K562 (cell line): ENCODE data around the gene LRRC59. TPM values are rescaled to one million over a fixed set of nuclear protein-coding genes. Genes with fewer than 3 reads are reported as not detected.

ENCODE experiments used
- BHLHE40 ChIP-seq: IDR thresholded peaks from 2 replicates; pipeline ENCODE4 v1.6.1; 2011; ENCODE audit warnings: low read length, improper control_type of control experiment
- CBFA2T3 ChIP-seq: fragments of 450-650 bp; IDR thresholded peaks from 2 replicates; pipeline ENCODE4 v1.6.1; 2017
- DNMT1 ChIP-seq: fragments of 450-650 bp; IDR thresholded peaks from 2 replicates; pipeline ENCODE4 v1.6.1; 2016; ENCODE audit warnings: antibody characterized with exemption, mild to moderate bottlenecking
- GTF2E2 ChIP-seq: fragments of 200-800 bp; sonication (Bioruptor generic); IDR thresholded peaks from 2 replicates; pipeline ENCODE4 v1.6.1; 2016; ENCODE audit warnings: missing genetic modification characterization, missing compliant biosample characterization
- IRF2 ChIP-seq: sonication (generic); formaldehyde crosslinking; IDR thresholded peaks from 2 replicates; pipeline ENCODE4 v1.8.1; 2022; ENCODE audit warnings: mild to moderate bottlenecking, missing genetic modification reagents
- MBD2 ChIP-seq: sonication (generic); IDR thresholded peaks from 2 replicates; pipeline ENCODE4 v1.6.1; 2016; ENCODE audit warnings: low read depth, borderline replicate concordance
- MCM7 ChIP-seq, 2 experiments: fragments of 450-650 bp; IDR thresholded peaks; 2 replicates each; pipeline ENCODE4 v1.6.1; 2016 to 2018
- NONO ChIP-seq, 2 experiments: fragments of 200-400 bp in 1 of 2; fragments of 450-650 bp in 1 of 2; formaldehyde crosslinking in 1 of 2; IDR thresholded peaks; 2 replicates each; pipeline ENCODE4 v1.6.1; 2017; ENCODE audit warnings: low read depth in 2 of 2, mild to moderate bottlenecking in 2 of 2, moderate library complexity in 2 of 2, low read length in 1 of 2
- POLR2AphosphoS2 ChIP-seq: IDR thresholded peaks from 2 replicates; pipeline ENCODE4 v1.6.1; 2012; ENCODE audit warnings: low read length, improper control_type of control experiment
- POLR2G ChIP-seq: fragments of 200-400 bp; formaldehyde crosslinking; IDR thresholded peaks from 2 replicates; pipeline ENCODE4 v1.6.1; 2017; ENCODE audit warnings: low read depth, mild to moderate bottlenecking, antibody characterized with exemption, low read length, moderate library complexity
- POLR3G ChIP-seq: IDR thresholded peaks from 2 replicates; pipeline ENCODE4 v1.6.1; 2011; ENCODE audit not compliant: insufficient read length, insufficient replicate concordance; ENCODE audit errors: extremely low read depth
- RBFOX2 ChIP-seq: fragments of 200-400 bp; formaldehyde crosslinking; IDR thresholded peaks from 2 replicates; pipeline ENCODE4 v1.6.1; 2017; ENCODE audit warnings: low read depth, mild to moderate bottlenecking, low read length, moderate library complexity
- SMARCE1 ChIP-seq: fragments of 450-650 bp; IDR thresholded peaks from 2 replicates; pipeline ENCODE4 v1.7.1; 2016; ENCODE audit warnings: mild to moderate bottlenecking
- YY1 ChIP-seq, 3 experiments: IDR thresholded peaks; 2 replicates each; pipeline ENCODE4 v1.6.1; 2011; ENCODE audit warnings: low read length in 2 of 3, mild to moderate bottlenecking in 2 of 3, moderate library complexity in 2 of 3, borderline replicate concordance in 1 of 3, control low read depth in 1 of 3, low read depth in 1 of 3; ENCODE audit not compliant: insufficient read depth in 3 of 3, insufficient replicate concordance in 2 of 3, control insufficient read depth in 1 of 3, insufficient read length in 1 of 3; ENCODE audit errors: extremely low read depth in 1 of 3
- ZNF263 ChIP-seq: sonication (generic); formaldehyde crosslinking; IDR thresholded peaks from 2 replicates; pipeline ENCODE4 v1.8.0; 2022; ENCODE audit warnings: mild to moderate bottlenecking, missing genetic modification reagents, borderline replicate concordance
- ZNF282 ChIP-seq: sonication (generic); formaldehyde crosslinking; IDR thresholded peaks from 2 replicates; pipeline ENCODE4 v1.8.1; 2023; ENCODE audit warnings: missing genetic modification reagents
- ZNF668 ChIP-seq: fragments of 250-450 bp; sonication (Bioruptor Pico); IDR thresholded peaks from 2 replicates; pipeline ENCODE4 v1.8.0; 2022; ENCODE audit warnings: mild to moderate bottlenecking, inconsistent platforms
- polyA plus RNA-seq, 8 experiments: library from polyadenylated mRNA; depleted of rRNA in 4 of 8; stranded (reverse) in 5 of 8; unstranded in 3 of 8; fragments of >200 nt; fragmentation: Nextera tagmentation in 2 of 8; fragmentation: Illumina TruSeq in 1 of 8; extraction: Ambion mirVana in 2 of 8; extraction: Trizol in 1 of 8; gene quantifications; 2 replicates each; pipeline versions ENCODE4 v1.2.1 to v1.2.3, GENCODE V29; 2011 to 2014; ENCODE audit warnings: inconsistent platforms in 1 of 8, missing spikeins in 1 of 8
- total RNA-seq, 7 experiments: library from RNA; depleted of rRNA in 6 of 7; stranded (reverse); fragments of >200 nt in 6 of 7; fragmentation: Illumina TruSeq in 2 of 7; extraction: Trizol in 2 of 7; gene quantifications; 2 replicates each; pipeline versions ENCODE4 v1.2.1 to v1.2.3, GENCODE V29; 2011 to 2021; ENCODE audit warnings: low replicate concordance in 1 of 7
- TF ChIP-seq, protein P1 (sequence below), 2 experiments: fragments of 450-650 bp; IDR thresholded peaks; 2 replicates each; pipeline ENCODE4 v1.6.1; 2018; ENCODE audit warnings: mild to moderate bottlenecking in 2 of 2, low read depth in 1 of 2; ENCODE audit not compliant: partially characterized antibody in 2 of 2
- TF ChIP-seq, protein P2 (sequence below): sonication (generic); formaldehyde crosslinking; IDR thresholded peaks from 2 replicates; pipeline ENCODE4 v1.8.1; 2023; ENCODE audit warnings: mild to moderate bottlenecking, missing genetic modification reagents, moderate library complexity
- TF ChIP-seq, protein P3 (sequence below): fragments of 250-450 bp; sonication (Bioruptor Pico); IDR thresholded peaks from 2 replicates; pipeline ENCODE4 v1.5.0; 2020; ENCODE audit warnings: mild to moderate bottlenecking, borderline replicate concordance

Gene LRRC59
- total and polyA plus RNA-seq, 9 of the 15 experiments (the other 6 are each of a cell fraction or from before 2014, with no cell fraction given): 27.8 to 244 (median 154) TPM

DNA sequence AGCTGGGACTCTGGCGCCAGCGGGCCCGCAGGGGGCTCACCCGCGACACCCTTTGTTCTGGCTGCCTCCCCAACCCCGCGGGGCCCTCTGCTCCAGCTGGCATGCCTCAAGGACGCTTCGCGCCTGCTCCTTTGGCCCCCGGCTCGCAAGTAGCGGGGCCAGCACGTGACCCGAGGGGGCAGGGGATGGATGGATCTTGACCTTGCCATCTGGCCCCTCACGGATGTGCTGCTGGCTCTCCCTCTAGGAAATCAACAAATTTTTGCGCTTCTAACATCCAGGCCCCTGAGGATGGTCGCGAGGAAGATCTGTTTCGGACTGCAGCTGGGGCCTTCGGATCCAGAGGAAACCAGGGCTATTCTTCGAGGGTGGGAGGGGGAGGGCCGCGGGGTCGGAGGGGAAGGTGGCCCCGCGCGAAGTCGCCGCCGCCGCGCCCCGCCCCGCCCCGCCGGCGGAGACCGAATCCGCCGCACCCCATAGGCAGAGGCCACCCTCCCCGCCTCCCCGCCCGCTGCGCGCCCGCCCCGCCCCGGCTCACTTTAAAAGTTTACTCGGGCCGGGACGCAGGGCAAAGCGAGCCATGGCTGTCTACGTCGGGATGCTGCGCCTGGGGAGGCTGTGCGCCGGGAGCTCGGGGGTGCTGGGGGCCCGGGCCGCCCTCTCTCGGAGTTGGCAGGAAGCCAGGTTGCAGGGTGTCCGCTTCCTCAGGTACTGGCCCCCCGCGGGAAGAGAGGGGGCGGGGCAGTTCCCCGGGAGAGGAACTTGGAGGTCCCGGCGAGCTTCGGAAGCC, 28.6 kb upstream of the LRRC59 start, which contains the start of gene ACSF2 (continued):
- peak in 1 of 3 experiments; percentile 10 for TF ChIP-seq YY1 (IDR thresholded peaks at IDR 0.05; ENCODE audit: borderline replicate concordance in 1 of 3, control insufficient read depth in 1 of 3, extremely low read depth in 1 of 3, insufficient read depth in 3 of 3, insufficient read length in 1 of 3, insufficient replicate concordance in 2 of 3, low read depth in 1 of 3, low read length in 2 of 3)
- TF ChIP-seq ZNF263 (CRISPR knock-in tag): no peak
- no peak for TF ChIP-seq DNMT1
- 0 out of 2 replicates have a peak, but pooled peaks have one; percentile 36 for TF ChIP-seq GTF2E2
- no peak for TF ChIP-seq CBFA2T3
- TF ChIP-seq POLR3G: no peak
- TF ChIP-seq, protein P1, sequence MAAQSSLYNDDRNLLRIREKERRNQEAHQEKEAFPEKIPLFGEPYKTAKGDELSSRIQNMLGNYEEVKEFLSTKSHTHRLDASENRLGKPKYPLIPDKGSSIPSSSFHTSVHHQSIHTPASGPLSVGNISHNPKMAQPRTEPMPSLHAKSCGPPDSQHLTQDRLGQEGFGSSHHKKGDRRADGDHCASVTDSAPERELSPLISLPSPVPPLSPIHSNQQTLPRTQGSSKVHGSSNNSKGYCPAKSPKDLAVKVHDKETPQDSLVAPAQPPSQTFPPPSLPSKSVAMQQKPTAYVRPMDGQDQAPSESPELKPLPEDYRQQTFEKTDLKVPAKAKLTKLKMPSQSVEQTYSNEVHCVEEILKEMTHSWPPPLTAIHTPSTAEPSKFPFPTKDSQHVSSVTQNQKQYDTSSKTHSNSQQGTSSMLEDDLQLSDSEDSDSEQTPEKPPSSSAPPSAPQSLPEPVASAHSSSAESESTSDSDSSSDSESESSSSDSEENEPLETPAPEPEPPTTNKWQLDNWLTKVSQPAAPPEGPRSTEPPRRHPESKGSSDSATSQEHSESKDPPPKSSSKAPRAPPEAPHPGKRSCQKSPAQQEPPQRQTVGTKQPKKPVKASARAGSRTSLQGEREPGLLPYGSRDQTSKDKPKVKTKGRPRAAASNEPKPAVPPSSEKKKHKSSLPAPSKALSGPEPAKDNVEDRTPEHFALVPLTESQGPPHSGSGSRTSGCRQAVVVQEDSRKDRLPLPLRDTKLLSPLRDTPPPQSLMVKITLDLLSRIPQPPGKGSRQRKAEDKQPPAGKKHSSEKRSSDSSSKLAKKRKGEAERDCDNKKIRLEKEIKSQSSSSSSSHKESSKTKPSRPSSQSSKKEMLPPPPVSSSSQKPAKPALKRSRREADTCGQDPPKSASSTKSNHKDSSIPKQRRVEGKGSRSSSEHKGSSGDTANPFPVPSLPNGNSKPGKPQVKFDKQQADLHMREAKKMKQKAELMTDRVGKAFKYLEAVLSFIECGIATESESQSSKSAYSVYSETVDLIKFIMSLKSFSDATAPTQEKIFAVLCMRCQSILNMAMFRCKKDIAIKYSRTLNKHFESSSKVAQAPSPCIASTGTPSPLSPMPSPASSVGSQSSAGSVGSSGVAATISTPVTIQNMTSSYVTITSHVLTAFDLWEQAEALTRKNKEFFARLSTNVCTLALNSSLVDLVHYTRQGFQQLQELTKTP (IDR thresholded peaks at IDR 0.05; ENCODE audit: low read depth in 1 of 2, partially characterized antibody in 2 of 2): no peak
- no peak for TF ChIP-seq MCM7 (IDR thresholded peaks at IDR 0.05)
- no peak for TF ChIP-seq ZNF668
- TF ChIP-seq BHLHE40: peak; percentile 74
- TF ChIP-seq, protein P2, sequence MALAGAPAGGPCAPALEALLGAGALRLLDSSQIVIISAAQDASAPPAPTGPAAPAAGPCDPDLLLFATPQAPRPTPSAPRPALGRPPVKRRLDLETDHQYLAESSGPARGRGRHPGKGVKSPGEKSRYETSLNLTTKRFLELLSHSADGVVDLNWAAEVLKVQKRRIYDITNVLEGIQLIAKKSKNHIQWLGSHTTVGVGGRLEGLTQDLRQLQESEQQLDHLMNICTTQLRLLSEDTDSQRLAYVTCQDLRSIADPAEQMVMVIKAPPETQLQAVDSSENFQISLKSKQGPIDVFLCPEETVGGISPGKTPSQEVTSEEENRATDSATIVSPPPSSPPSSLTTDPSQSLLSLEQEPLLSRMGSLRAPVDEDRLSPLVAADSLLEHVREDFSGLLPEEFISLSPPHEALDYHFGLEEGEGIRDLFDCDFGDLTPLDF (CRISPR knock-in tag): no peak
- TF ChIP-seq POLR2AphosphoS2: no peak
- TF ChIP-seq IRF2 (CRISPR knock-in tag): no peak
- TF ChIP-seq POLR2G: peak; percentile 82
- TF ChIP-seq, protein P3, sequence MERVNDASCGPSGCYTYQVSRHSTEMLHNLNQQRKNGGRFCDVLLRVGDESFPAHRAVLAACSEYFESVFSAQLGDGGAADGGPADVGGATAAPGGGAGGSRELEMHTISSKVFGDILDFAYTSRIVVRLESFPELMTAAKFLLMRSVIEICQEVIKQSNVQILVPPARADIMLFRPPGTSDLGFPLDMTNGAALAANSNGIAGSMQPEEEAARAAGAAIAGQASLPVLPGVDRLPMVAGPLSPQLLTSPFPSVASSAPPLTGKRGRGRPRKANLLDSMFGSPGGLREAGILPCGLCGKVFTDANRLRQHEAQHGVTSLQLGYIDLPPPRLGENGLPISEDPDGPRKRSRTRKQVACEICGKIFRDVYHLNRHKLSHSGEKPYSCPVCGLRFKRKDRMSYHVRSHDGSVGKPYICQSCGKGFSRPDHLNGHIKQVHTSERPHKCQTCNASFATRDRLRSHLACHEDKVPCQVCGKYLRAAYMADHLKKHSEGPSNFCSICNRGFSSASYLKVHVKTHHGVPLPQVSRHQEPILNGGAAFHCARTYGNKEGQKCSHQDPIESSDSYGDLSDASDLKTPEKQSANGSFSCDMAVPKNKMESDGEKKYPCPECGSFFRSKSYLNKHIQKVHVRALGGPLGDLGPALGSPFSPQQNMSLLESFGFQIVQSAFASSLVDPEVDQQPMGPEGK (CRISPR knock-in tag): no peak
- no peak for TF ChIP-seq SMARCE1
- TF ChIP-seq NONO (IDR thresholded peaks at IDR 0.05; ENCODE audit: low read depth in 2 of 2, low read length in 1 of 2): no peak
- no peak for TF ChIP-seq MBD2
- peak; percentile 73 for TF ChIP-seq RBFOX2
- TF ChIP-seq ZNF282 (CRISPR knock-in tag): no peak
